LNCaP clone FGC (cell line): Measurements from ENCODE around the gene SSH2.

Experiments used
- DNase-seq: peaks from one replicate; pipeline ENCODE4 v3.0.0-alpha.2; 2011; ENCODE audit warnings: low read depth
- H3K4me3 ChIP-seq: 2 replicates; pipeline ENCODE4 v1.5.1; 2011; ENCODE audit warnings: mild to moderate bottlenecking, low read depth, low read length, control low read depth
- TF ChIP-seq, protein P1 (sequence below): IDR thresholded peaks from 2 replicates; pipeline ENCODE4 v1.5.1; 2012; ENCODE audit warnings: mild to moderate bottlenecking; ENCODE audit not compliant: control insufficient read depth, insufficient read depth; ENCODE audit errors: extremely low read depth

Gene SSH2

DNA sequence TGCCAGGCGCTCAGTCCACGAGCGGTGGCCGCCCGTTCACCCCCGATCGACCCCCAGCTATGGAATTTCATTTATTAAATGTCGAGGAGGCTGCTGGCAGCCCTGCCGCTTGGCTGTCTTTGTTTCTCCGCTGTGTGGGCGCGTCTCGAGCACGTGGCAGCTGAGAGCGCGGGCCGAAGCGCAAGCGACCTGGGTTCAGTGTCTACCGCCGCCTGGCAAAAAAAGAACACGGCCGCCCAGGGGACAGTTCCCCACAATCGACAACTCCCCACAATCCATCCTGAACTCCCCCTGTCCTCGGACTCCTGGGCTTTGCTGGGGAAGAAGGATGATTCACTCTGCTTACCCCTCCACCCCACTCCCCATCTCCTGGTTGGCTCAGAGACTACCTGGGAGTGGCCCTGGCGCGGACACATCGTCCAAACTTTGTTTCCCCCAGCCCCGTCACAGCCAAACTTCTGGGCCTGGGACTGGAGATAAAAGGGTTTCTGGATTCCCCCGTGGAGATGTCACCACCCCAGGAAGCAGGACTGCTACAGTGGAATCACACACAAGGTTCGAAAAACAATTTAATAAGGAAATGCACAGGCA lies 338.8 kb downstream of the SSH2 start:
- TF ChIP-seq, protein P1, sequence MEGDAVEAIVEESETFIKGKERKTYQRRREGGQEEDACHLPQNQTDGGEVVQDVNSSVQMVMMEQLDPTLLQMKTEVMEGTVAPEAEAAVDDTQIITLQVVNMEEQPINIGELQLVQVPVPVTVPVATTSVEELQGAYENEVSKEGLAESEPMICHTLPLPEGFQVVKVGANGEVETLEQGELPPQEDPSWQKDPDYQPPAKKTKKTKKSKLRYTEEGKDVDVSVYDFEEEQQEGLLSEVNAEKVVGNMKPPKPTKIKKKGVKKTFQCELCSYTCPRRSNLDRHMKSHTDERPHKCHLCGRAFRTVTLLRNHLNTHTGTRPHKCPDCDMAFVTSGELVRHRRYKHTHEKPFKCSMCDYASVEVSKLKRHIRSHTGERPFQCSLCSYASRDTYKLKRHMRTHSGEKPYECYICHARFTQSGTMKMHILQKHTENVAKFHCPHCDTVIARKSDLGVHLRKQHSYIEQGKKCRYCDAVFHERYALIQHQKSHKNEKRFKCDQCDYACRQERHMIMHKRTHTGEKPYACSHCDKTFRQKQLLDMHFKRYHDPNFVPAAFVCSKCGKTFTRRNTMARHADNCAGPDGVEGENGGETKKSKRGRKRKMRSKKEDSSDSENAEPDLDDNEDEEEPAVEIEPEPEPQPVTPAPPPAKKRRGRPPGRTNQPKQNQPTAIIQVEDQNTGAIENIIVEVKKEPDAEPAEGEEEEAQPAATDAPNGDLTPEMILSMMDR = no peak
- no peak overlapping the region for H3K4me3 ChIP-seq
- DNase-seq = no peak

DNA sequence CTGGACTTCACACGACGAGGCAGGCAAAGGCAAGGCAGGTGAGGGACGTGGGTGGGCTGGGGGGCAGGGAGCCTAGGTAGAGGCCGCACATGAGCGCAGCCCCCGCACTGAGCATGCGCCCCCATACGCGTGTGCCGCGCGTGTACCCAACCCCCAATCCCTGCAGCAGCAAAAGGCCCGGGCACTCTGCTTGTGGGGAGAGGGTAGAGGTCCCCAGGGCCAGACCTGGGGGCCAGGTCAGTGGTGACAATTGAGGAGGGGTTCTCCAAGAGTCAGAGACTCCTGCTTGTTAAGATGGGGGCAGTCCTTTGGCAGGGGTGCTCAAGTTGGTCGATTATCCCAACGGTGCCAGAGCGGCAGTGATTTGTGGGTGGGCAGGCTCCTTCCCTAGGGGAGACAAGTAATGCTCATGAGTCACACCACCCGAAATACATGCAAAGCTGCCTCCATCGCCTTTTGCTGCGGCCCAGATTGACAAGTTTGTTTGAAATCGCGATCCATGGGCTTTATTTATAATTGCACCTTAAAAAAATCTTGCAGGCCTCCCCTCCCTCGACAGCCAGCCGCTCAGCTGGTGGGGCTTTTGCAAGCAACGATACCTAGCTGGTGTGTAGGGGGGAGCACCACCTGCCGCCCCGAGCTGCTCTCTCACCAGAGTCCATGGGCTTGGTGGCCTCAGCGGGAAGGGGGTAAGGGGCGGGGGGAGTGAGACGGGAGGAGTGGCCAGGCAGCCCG lies 339.4 kb downstream of the SSH2 start:
- no peak for DNase-seq
- TF ChIP-seq, protein P1 = no peak
- H3K4me3 ChIP-seq = peak overlapping the region; percentile 67

DNA sequence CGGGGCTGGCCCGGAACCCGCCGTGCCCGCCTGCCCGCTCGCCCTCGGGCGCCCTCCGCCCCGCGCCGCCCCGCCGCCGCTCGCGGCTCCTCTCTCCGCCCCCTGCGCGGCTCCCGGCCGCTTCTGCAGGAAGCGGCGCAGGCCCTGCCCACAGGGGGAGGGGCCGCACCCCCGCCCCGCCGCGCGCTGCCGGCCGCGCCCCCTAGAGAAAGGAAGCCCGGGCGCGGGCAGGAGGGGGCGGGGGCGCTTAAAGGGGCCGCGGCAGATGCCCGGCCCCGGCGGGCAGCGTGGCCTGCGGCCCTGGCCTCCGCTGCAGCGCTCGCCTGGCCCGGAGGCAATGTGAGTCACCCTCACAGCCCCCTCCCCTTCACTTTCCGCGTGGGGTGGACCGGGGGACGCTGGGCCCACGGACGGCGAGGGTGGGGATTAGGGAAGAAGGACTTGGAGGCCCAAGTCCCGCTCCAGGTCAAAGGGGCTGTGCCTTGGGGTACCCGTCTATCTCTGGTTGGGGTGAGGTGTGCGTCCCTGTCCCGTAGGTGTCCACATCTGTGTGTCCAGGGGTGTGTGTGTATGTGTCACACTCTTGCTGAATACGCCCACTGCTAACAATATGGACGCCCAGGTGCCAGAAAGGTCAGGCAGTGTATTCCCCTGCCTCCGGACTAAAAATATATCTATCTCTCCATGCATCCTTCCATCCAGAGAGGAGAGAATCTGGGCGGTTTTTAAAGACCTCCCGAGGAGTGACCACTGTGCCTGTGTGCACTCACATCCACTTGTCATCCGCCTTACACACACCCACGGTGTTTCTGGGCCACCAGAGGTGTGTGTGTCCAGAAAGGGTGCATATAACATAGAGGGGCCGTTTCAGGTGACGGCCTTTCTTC lies 340.3 kb downstream of the SSH2 start, which contains the start of gene GIT1:
GIT1 (minus strand) TSS at position 125 of the 887 bp plus-strand sequence. CDS start 270 bp downstream, outside the sequence.
- DNase-seq = no peak
- TF ChIP-seq, protein P1 = no peak
- H3K4me3 ChIP-seq = peak within 1 kb of the TSS; percentile 69

DNA sequence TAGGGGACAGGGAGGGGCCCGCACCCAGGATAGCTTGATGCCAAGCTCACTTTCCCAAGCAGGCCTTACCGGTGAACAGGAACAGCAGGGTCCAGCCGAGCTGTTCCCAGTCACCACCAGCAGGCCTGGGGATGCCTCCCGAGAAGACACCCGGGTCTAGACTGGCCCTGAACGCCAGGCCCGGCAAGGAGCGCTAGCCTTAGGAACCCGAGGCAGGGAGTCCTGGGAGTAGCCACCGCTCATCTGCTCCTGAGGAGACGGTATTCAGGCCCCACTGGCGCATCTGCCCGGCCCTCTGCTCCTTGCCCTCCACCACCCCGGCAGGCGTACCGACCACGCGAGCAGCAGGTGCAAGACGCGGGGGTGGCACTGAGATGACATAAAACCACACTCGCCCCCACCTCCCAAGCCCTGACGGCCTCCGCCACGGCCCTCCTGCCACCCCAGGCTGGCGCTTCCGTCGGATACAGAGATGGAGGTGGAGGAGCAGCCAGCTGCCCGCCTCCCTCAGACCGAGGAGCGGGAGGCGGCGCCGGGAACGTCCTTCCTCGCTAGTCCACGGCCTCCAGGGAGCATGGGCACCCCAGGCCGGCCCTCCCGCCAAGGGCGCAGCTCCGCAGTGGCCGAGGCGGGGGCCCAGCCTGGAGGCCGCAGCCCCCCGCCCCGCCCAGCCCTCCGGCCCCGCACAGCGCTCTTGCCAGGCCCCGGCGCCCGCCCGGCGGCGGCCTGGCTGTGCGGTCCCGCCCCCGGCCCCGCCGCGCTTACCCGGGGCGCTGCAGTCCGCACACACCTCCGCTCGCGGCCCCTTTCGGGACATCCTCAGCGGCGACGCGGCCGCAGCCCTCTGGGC lies 341.2 kb downstream of the SSH2 start:
- H3K4me3 ChIP-seq = peak overlapping the region; percentile 69
- TF ChIP-seq, protein P1 = no peak
- no peak for DNase-seq

DNA sequence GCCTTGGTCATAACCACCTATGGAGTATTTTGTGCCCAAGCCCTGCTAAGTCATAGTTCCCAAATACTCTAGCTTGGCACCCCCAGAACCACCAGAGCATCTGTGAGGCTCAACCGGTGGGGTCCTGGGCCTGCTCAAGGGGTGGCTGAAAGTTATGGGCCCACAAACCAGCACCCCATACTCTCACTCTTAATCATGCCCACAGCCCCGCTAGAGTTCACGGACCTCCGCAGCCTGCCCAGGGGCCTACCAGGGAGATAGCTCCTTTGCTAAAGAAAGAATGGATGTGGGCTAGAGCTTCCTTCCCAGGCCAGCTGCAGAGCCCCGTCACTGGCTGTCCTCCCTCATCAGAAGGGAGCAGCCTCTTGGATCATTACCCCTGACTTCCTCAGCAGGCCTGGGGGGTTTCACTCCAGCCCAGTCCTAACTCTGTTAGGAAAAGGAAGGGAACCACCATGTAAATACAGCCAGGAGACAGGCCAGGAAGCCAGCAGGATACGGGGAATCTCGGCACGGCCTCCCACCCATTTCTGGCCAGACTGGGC lies 341.9 kb downstream of the SSH2 start:
- TF ChIP-seq, protein P1 = no peak
- no peak for DNase-seq

DNA sequence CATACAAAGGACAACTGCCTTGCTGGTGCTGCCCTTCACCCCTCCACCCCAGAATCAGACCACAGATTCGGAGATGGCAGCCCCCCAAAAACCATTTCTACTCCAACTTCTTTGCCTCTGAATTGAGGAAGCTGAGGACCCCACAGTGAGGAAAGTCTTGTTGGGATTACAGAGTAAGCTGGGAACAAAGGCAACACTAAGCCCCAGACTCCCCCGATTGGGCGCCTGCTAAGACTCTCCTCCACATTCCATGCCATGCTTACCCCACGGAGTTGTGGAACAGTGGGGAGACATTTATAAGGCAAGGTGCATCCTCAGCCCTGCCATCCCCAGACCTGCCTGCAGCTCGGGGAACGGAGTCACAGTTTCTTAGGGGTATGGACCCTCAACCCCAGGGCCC lies 342.4 kb downstream of the SSH2 start:
- TF ChIP-seq, protein P1 = no peak
- DNase-seq = no peak
- peak overlapping the region; percentile 69 for H3K4me3 ChIP-seq

More for the DNA sequence above, 341.9 kb downstream of the SSH2 start:
- H3K4me3 ChIP-seq = peak overlapping the region; percentile 69
